Right renal cortex interstitium (tissue), 3 donors: Measurements from ENCODE around the gene POU2F3. TPM values are rescaled to one million over a fixed set of nuclear protein-coding genes. Genes with fewer than 3 reads are reported as not detected.

Source experiments
- DNase-seq, 3 donors: peaks; one replicate each; pipeline ENCODE4 v3.0.0-alpha.2; 2013; ENCODE audit warnings: low read depth in 3 of 3, low spot score in 2 of 3
- polyA plus RNA-seq, 3 donors: library from polyadenylated mRNA; unstranded; fragments of 120-200 nt; gene quantifications; one replicate each; pipeline ENCODE4 v1.2.1, GENCODE V29; 2013; ENCODE audit not compliant: insufficient read length in 3 of 3

Gene POU2F3
- polyA plus RNA-seq, 3 donors = 0.35 to 1.2 (median 0.75) TPM

DNA sequence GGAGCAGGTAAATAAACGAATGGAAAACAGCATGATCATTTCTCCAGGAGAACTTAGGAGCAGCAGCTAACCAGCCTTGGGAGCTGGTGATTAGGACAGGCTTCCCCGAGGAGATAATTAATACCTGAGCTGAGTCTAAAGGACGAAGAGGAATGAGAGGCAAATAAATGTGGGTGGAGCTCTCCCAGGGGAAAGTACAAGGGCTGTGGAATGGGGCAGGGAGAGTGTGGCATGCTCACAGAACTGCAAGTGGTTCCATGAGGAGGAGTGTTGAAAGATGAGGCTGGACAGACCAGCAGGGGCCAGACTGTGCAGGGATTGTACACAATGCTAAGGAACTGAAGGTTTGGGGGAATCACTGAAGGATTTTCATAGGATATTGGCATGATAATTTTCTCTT is 70.9 kb downstream of the POU2F3 start:
- DNase-seq = no peak

DNA sequence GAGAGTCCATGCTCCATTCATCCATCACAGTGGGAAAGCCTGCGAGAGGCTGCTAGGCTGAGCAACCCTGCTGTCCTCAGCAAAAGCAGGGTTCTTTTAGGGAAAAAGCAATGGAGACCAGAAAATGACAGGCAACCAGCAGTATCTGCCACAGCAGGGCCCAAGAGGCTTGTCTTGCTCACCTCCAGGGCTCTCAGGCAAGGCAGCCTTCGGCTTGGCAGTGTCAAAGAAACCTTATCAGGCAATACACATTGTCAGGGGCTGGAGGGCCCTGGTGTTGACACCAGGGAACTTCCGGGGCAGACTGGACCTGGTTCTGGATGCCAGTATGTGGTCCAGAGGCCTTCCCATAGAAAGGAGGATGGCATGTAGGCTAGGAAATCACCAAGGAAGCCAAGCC is 74.9 kb downstream of the POU2F3 start:
- DNase-seq = no peak

DNA sequence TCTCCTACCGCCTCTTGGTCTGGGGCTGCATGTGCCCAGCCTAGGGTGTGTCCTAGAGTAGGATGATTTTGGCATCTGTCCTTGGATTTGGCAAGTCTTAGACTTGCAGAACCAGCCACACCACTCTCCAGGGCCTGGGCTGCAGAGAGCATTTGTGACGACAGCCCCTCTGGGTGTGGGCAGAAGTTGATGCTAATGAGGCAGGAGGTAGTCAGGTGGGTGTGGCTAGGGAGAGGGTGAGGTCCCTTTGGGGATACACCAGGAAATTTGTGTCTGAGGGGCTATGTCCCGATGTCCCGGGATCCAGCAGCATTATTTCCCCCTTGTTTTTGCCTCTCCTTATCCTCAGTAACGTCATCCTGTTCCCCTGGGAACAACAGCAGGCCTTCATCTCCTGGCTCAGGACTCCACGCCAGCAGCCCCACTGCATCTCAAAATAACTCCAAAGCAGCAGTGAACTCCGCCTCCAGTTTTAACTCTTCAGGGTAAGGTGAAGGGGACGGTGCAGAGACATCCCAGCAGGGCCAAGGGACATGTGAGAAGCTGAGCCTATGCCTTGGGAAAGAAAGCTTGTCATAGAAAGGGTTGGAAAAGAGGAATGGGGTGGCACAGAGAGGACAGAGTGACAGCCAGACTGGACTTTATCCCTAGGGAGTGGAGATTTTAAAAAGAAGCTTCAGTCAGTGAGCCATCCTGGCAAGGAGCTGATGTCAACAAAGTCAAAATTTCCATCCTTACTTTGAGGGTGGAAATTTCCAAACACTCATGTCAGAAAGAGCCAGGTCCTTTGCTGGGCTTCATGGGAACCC is 77.1 kb downstream of the POU2F3 start:
- peak in 1 of 3 donors; percentile 25 for DNase-seq

DNA sequence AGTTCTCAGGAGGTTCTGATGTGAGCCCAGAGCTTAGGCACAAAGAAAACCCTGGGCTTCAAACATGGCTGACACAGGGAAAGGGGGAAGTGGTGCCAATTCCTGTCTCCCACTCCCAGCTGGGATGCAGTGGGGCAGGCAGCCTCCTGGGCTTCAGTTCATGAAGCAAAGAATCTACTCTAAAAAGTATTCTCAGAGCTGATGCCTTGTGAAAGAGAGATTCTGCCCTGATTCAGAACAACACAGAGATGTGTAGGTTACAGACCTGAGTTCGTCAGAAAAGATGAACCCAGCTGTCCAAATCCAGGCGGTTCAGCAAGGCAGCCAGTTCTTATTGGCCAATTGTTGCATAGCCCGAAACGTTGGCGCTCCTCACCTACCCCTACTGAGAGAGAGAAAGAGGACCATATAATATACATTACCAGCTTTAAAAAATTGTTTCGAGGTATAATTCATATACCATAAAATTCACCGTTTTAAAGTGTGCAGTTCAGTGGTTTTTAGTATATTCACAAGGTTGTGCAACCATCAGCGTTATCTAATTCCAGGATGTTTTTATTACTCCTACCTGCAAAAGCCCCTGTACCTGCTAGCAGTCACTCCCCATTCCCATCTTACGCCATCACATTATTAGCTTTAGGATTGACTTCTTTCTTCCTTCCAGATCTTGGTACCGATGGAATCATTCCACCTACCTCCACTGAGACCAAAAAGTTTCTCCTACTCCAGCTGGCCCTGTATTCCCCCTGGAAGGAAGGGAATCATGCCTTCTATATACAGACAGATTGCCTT is 77.9 kb downstream of the POU2F3 start:
- no peak for DNase-seq

DNA sequence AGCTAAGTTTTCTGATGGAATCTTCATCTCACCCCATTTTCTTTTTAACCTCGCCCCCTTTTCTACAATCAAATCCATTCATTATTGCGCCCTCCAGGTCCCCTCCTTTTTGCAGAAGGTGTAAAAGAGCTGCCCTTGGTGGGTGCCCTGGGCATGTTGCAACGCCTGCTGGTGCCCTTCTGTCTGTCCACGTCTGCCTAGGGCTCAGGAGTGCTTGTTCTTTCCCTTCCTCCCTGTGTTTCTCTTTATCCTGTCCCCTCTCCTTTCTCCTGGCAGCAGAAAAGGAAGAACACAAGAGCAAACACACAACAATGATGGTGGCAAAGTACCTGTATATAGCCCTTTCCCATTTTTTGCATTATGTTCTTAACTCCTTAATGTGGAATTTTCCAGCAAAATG is 79.0 kb downstream of the POU2F3 start:
- DNase-seq = no peak

DNA sequence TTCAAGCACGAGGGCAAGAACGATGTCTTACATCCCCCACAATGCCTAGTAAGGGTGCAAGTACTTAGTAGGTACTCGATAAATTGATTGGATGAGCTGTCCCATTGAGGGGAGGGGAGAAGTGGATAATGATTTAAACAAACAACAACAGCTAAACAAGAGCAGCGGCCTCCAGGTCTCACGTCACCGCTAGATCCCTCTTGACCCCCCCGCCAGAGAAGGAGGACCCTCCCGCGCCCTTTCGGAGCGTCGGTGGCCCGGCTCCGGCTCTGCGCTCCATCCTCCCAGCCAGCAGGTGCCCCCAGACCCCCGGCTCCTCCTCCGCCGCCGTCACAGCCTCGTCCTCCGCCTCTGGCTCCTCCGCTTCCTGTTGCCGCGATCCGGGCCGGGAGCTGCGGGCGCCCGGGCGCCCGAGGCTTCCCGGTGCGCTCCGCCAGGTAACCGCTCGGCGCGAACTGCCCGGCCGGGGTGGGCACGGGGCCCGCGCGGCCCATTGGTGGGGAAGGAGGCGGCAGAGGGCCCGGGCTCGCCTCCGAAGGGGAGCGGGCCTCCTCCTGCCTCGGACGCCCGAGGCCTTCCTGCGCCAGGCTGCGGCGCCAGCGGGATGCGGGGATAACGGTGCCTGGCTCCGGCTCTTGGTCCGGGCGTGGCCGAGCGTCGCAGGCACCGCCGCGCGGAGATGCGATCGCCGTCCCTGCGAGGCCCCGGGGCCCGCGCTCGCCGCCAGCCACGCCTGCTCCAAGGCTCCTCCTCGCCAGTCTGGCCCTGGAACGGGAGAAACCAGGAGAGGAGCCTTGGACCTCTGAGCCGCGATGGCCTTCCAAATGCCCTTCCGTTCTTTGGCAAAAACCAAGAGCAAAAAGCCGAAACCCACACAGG is 85.2 kb downstream of the POU2F3 start, which contains the start of gene TLCD5:
TSS of gene TLCD5 (plus strand) at position 368 of the 879 bp plus-strand sequence. CDS start 2,143 bp downstream, outside the sequence.
- DNase-seq = peak in 1 of 3 donors; percentile 53

DNA sequence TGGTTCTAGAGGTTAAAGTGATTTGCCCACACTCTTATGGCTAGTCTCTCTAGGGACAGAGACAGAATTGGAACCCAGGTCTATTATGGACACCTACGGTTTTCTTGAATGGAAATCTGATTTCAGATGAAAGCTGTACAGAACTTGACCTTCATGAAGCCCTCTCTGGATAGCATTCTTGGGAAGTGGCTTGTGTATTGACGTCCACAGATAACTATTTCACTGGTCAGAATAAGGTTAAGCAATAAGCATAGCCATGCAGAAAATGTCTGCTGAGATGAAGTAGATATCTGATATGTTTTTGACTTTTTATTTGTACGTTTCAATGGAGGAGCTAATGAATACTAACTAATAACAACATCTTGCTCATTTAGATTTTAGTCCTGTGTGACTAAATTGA is 86.3 kb downstream of the POU2F3 start:
- DNase-seq = no peak

DNA sequence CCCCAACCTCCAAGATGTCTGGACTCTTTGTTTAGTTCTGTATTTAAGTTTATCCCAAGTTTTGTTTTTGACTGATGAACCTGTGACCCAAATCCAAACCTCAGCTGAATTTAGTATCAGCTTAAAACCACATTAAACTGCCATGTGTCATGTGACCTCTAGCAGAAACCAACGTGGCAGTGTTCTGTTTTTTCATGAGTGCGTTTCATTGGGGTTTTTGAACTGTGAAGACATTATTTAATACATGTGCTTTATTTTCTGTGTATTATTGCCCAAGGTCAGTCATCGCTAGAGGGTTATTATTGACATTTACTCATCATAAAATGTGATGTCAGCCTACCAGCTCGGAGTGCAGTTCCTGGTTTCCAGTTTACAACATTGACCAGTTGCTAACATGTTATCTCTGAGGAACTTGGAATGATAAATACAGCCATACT is 86.9 kb downstream of the POU2F3 start:
- DNase-seq = no peak

DNA sequence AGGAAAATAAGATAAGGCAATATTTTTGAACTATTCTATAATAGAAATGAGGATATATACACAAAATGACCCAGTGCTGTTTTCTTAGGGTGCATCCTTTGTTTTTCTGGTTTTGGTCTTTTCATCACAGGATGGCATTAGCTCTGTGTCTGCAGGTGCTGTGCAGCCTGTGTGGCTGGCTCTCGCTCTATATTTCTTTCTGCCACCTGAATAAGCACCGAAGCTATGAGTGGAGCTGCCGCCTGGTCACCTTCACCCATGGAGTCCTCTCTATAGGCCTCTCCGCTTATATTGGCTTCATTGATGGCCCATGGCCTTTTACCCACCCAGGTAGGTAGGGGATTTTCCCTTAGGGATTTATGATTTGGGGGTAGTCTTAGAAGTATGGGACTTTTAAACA is 87.4 kb downstream of the POU2F3 start:
- no peak for DNase-seq

DNA sequence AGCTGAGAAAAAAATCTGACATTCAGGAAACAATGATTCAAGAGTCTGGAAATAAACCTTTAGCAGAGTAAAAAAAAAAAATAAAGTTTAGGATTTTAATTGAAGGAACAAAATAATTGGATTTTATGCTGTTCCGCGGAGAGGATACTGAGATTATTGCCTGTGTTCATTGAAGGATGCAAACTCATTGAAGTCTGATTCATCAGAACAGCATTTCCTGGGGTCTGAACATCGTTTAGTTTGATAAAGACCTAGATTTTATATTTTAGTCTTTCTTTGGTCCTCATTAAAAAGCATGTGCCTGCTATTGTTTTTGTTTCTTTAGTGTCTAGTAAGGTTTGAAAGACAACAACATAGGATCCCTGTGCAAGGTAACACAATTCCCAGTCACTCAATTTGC is 89.6 kb downstream of the POU2F3 start:
- no peak for DNase-seq

DNA sequence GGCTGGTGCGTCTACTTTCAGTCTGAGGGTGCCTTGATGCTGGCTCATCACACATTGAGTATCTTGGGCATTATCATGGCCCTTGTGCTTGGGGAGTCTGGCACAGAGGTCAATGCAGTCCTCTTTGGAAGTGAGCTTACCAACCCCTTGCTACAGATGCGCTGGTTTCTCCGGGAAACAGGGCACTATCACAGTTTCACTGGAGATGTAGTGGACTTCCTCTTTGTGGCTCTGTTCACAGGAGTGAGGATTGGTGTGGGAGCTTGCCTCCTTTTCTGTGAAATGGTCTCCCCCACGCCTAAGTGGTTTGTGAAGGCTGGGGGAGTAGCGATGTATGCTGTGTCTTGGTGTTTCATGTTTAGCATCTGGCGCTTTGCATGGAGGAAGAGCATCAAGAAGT is 90.1 kb downstream of the POU2F3 start:
- no peak for DNase-seq

DNA sequence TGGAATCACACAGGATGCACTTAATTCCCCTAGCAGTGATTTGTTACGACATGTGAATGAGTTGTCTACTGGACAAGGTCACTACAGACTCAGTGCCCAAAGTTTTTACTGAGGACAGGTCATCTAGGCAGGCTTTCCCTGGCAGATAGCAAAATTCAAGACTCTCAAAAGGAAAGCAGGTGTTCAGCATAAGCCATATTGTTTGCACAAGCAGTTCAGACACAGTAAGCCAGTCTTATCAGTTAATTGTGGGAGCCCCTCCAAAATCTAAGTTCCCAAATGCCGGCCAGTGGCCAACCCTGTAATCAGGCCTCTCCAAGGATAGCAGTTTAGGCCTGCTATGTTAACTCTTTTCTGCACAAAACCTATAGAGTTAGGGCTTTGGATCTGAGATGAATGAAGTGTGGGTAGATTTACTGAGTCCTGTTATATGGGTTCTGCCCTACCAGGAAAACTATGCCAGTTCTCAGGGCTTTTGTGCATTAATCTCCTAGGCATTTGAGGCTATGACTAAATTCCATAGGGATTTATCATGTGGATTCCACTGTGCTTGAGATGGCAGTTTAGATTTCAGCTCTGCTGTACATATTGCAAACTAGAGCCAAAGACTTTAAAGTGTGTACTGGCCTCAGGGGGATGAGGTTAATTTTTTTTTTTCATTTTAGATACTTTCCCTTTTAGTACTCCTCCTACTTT is 91.5 kb downstream of the POU2F3 start:
- DNase-seq = no peak

DNA sequence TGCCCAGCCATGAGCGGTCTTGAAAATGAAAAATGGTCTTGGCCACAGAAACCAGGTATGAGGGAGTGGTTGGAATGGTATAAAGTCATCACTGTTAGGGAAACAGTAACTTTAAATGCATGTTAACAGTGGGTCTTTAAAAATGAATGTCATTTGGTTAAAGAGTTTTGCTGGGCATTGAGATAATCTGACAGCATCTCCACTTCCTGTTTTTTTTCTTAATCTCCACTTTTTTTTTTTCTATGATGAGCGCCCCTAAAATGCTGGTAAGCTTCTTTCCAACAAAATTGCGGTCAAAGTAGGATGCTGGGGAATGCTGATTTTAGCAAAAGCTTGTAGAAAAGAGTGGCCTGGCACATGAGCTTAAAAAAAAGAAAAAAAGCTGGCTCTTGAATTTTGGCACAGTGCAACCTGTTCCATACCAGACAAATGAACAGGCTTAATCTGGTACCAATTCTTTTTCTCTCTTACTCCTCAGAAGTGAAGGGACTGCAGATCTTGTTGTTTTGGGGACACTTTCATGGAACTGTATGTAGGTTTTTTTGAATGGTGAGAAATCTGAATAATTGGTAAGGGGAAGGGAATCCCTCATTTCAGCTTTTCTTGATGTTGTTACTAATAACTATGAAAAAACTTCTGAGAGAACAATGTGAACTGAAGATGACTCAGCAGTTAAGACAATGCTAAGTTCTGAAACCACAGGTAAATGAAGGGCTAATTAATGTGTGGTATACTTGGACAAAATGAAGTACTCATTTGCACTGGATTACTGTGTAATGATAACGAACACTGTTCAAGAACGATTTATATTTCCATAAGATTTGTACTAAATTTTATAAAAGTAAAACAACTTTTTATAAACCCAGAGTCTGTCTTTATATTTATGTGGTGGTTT is 93.1 kb downstream of the POU2F3 start:
- no peak for DNase-seq

DNA sequence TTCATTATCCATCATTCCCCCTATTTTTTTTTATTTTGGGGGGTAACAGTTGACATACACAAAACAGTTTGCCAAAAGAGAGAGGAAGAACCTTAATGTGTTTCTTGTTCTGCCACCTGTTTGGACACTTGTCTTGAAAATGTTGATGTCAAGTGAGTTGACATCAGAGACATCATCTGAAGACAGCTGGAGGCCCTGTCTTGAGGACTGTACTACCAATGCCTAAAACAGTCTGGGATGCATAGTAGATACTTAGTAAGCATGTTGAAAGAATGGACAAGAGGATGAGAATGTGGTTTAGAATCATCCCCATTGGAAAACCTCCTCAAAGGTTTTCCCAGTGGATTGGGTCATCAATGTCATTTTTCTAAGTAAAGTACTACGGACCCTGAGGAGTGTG is 93.9 kb downstream of the POU2F3 start:
- DNase-seq = no peak

DNA sequence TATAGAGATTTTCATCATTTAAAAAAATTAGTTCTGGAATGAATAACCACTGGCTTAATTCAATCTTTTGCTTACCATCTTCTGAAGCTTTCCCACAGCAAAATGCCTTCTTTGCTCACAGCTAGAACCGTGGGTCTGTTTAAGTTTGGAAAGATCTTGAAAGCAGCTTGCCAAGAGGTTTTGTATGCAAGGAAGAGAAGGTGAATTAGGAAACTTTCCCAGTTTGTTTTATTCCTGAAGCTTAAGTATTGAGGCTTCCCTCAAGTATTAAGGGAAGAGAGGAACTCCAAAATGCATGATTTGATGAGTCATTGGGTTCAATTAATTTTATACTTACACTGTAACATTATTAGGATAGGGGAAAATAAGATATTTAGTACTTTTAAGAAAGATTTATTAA is 94.4 kb downstream of the POU2F3 start:
- DNase-seq = no peak

DNA sequence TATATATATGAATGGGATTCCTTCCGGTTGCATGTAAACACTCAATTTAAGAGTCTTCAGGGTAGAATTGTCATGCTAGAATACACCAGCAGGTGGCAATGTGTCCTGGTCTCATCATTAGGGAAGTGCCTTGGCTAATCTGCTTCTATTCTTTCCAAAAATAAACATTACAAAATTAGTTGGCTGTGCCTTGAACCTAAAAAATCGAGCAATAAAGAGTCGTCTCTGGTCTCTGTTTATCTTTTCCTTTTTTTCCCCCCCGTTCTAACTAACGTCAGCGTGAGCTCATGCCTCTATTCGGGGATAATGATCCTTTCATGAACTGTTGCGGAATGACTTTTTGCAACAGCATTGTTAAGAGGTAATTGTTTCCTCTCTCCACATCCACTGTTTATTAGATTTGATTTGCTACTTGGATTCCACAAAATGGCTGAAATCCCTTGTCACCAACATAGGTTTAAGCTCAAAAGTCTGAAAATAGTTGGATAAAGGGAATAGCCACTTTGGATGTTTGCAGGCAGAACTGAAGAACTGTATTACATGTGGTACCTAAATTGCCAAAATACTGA is 95.0 kb downstream of the POU2F3 start:
- peak; percentile 78 to 82 (median 78) for DNase-seq

DNA sequence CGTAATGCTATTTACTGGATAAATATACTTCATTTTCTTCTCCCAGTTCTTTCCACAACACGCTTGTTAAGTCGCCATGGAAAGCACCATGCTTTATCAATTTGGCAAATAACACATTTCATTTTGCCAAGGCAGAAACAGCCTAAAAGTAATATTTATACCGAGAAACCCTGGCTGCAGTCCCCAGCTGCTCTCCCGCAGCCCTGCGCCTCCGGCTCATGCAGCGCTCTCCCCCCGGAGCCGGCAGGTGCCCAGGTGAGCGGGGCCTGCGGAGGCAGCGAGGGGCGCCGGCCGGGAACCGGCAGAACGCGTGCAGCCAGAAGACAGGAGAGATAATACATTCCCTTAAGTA is 95.6 kb downstream of the POU2F3 start:
- DNase-seq = no peak

DNA sequence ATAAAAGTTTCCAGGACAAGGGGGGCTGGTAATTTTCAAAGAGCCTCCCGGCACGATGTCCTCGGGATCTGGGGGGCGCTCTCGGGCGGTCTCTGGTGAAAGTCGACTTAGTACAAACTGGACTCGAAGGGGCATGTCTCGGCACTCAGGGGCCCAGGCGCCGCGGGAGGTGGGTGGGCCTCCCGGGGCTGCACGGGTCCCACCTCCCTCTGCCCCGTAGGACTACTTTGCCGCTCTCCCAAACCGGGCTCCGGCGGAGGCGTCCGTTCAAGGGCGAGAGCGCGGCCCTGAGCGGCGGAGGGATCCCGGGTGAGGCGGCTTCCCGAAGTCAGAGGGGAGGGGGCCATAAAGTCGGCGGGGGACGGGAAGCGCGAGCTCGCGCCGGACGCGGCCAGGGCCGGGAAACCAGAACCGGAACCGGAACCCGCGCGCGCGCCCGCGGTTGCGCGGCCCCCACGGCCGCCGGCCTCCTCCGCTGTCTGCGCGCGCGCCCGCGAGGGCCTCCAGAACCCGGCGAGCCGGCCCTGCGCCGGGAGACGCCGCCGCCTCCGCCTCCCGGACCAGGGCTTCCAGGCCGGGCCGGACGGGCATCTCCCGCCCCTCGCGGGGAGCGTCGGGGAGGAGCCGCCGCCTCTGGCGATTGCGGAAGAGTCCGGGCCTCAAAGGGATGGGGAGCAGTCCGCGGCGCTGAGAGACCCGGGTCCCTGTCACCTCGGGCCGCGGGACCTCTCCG is 96.1 kb downstream of the POU2F3 start, which contains the start of gene ARHGEF12:
TSS of gene ARHGEF12 (plus strand) at position 506 of the 733 bp plus-strand sequence. CDS start 831 bp downstream, outside the sequence.
- peak; percentile 82 to 94 (median 92) for DNase-seq
